NT2/D1 (cell line): Measurements from ENCODE around the gene HACD2.

Experiments used
- SUZ12 ChIP-seq: IDR thresholded peaks from 2 replicates; pipeline ENCODE4 v1.6.1; 2011; ENCODE audit not compliant: insufficient read length, insufficient read depth; ENCODE audit errors: extremely low read depth
- YY1 ChIP-seq: IDR thresholded peaks from 2 replicates; pipeline ENCODE4 v1.6.1; 2011; ENCODE audit not compliant: insufficient read length, insufficient read depth
- ZNF274 ChIP-seq: IDR thresholded peaks from 2 replicates; pipeline ENCODE4 v1.6.1; 2011; ENCODE audit warnings: mild to moderate bottlenecking, low read depth, low read length

- TF ChIP-seq YY1, result no peak
- no peak for TF ChIP-seq ZNF274
- no peak for TF ChIP-seq SUZ12
Observed at GRCh38 chr3:123606527-123606926, 21.7 kb upstream of the HACD2 start.
